Ishikawa (cell line): Measurements from ENCODE around the gene COTL1.

Experiments
- CEBPB ChIP-seq: IDR thresholded peaks from 2 replicates; pipeline ENCODE4 v1.6.1; 2012
- CREB1 ChIP-seq: IDR thresholded peaks from 2 replicates; pipeline ENCODE4 v1.6.1; 2012; ENCODE audit warnings: low read depth
- EGR1 ChIP-seq: IDR thresholded peaks from 2 replicates; pipeline ENCODE4 v1.6.1; 2012
- EP300 ChIP-seq: IDR thresholded peaks from 2 replicates; pipeline ENCODE4 v1.6.1; 2012; ENCODE audit warnings: borderline replicate concordance
- FOXM1 ChIP-seq: IDR thresholded peaks from 2 replicates; pipeline ENCODE4 v1.6.1; 2012; ENCODE audit warnings: low read depth, borderline replicate concordance
- NFIC ChIP-seq: IDR thresholded peaks from 2 replicates; pipeline ENCODE4 v1.6.1; 2012
- RAD21 ChIP-seq: IDR thresholded peaks from 2 replicates; pipeline ENCODE4 v1.6.1; 2012; ENCODE audit warnings: low read depth
- TAF1 ChIP-seq: IDR thresholded peaks from 2 replicates; pipeline ENCODE4 v1.6.1; 2012; ENCODE audit warnings: low read depth, mild to moderate bottlenecking
- TCF12 ChIP-seq: IDR thresholded peaks from 2 replicates; pipeline ENCODE4 v1.6.1; 2012; ENCODE audit warnings: low read depth
- TEAD4 ChIP-seq: IDR thresholded peaks from 2 replicates; pipeline ENCODE4 v1.6.1; 2012
- YY1 ChIP-seq: IDR thresholded peaks from 2 replicates; pipeline ENCODE4 v1.6.1; 2012; ENCODE audit warnings: low read depth
- ZBTB7A ChIP-seq: IDR thresholded peaks from 2 replicates; pipeline ENCODE4 v1.6.1; 2012; ENCODE audit warnings: low read depth
- TF ChIP-seq, protein P1 (sequence below): IDR thresholded peaks from 2 replicates; pipeline ENCODE4 v1.6.1; 2012
- TF ChIP-seq, protein P2 (sequence below): IDR thresholded peaks from 2 replicates; pipeline ENCODE4 v1.6.1; 2012; ENCODE audit warnings: low read depth, mild to moderate bottlenecking
- TF ChIP-seq, protein P3 (sequence below): IDR thresholded peaks from 2 replicates; pipeline ENCODE4 v1.6.1; 2012

COTL1 gene

DNA sequence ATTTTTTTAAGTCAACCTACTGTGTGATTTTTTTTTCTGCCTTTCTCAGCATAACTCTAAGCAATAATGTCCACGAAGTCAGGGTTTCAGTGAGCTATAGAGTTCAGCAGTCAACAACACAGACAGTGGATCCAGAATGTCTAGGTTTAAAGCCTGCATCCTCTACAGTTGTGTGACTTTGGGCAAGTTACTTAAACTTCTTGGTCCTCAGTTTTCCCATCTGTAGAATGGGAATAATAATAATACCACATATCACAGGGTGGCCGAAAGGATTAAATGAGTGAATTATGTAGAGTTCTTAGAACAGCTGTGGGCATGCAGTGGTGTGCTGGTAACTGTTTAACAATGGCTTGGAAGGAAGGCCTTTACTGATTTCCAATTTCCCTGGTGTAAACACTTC lies 74.6 kb downstream of the COTL1 start:
- TF ChIP-seq NFIC (no peak), TEAD4 (no peak), FOXM1 (no peak), CREB1 (no peak), EGR1 (no peak), YY1 (no peak), TCF12 (no peak), ZBTB7A (no peak), CEBPB (no peak)
- TF ChIP-seq, protein P1, sequence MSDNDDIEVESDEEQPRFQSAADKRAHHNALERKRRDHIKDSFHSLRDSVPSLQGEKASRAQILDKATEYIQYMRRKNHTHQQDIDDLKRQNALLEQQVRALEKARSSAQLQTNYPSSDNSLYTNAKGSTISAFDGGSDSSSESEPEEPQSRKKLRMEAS = no peak
- TF ChIP-seq, protein P2, sequence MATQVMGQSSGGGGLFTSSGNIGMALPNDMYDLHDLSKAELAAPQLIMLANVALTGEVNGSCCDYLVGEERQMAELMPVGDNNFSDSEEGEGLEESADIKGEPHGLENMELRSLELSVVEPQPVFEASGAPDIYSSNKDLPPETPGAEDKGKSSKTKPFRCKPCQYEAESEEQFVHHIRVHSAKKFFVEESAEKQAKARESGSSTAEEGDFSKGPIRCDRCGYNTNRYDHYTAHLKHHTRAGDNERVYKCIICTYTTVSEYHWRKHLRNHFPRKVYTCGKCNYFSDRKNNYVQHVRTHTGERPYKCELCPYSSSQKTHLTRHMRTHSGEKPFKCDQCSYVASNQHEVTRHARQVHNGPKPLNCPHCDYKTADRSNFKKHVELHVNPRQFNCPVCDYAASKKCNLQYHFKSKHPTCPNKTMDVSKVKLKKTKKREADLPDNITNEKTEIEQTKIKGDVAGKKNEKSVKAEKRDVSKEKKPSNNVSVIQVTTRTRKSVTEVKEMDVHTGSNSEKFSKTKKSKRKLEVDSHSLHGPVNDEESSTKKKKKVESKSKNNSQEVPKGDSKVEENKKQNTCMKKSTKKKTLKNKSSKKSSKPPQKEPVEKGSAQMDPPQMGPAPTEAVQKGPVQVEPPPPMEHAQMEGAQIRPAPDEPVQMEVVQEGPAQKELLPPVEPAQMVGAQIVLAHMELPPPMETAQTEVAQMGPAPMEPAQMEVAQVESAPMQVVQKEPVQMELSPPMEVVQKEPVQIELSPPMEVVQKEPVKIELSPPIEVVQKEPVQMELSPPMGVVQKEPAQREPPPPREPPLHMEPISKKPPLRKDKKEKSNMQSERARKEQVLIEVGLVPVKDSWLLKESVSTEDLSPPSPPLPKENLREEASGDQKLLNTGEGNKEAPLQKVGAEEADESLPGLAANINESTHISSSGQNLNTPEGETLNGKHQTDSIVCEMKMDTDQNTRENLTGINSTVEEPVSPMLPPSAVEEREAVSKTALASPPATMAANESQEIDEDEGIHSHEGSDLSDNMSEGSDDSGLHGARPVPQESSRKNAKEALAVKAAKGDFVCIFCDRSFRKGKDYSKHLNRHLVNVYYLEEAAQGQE = no peak

DNA sequence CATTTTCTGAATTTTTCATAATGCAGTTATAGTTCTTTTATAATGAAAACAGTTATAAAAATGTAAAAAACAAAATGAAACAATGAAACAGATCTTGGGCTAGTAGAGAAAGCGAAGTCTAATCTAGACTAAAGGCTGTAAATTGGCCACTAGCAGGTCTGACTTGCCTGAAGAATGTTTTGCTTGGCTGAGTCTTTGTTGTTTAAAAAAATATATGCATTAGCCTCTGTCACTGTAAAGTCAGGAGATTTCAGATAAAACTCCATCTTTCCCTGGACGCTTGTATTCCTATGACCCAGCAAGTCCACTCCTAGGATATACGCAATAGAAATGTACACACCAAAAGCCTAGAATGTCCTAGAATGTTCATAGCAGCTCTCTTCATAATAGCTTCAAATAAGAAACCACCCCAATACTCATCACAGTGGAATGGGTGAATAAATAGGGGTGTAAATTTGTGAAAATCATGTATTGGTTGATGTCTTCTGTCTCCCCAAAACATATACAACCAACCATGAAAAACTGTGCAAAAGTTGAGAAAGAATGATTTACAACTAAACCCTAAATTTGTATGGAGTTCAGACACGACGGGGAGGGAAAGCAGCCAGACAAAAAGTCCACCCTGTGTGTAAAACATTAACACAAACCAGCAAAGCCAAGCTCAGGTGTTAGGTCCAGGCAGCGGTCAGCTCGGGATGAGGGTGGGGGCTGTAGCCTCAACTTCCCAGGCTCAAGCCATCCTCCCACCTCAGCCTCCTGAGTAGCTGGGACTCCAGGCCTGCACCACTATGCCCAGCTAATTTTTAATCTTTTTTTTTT lies 75.7 kb downstream of the COTL1 start:
- no peak for TF ChIP-seq ZBTB7A
- TF ChIP-seq, protein P1 = no peak
- no peak for TF ChIP-seq FOXM1
- no peak for TF ChIP-seq YY1
- TF ChIP-seq, protein P2 = no peak
- no peak for TF ChIP-seq EGR1
- no peak for TF ChIP-seq RAD21
- TF ChIP-seq, protein P3, sequence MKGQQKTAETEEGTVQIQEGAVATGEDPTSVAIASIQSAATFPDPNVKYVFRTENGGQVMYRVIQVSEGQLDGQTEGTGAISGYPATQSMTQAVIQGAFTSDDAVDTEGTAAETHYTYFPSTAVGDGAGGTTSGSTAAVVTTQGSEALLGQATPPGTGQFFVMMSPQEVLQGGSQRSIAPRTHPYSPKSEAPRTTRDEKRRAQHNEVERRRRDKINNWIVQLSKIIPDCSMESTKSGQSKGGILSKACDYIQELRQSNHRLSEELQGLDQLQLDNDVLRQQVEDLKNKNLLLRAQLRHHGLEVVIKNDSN = no peak

DNA sequence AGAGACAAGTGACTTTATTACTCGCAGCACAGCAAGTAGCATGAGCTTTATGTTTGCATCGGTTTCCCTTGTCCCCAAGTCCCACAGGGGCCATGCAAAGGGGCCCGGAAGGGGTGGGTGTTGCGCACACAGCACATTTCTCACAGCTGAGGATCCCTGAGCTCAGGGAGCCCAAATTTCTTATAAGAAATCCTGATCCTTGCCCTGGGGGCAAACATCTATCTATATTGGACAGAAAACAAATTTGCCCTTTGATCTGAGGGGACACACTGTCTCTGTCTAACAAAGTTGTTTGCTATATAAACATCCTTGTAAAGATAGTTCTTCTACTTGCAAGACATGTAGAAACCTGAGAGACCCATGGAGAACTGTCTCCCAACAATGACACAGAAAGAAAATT lies 77.7 kb downstream of the COTL1 start:
- TF ChIP-seq ZBTB7A (no peak), EGR1 (no peak), TCF12 (no peak), NFIC (no peak), EP300 (no peak), TEAD4 (no peak), CEBPB (no peak), RAD21 (no peak), FOXM1 (no peak), TAF1 (no peak), YY1 (no peak), CREB1 (no peak)
- TF ChIP-seq, protein P2 = no peak
- TF ChIP-seq, protein P1 = no peak
- TF ChIP-seq, protein P3 = no peak

DNA sequence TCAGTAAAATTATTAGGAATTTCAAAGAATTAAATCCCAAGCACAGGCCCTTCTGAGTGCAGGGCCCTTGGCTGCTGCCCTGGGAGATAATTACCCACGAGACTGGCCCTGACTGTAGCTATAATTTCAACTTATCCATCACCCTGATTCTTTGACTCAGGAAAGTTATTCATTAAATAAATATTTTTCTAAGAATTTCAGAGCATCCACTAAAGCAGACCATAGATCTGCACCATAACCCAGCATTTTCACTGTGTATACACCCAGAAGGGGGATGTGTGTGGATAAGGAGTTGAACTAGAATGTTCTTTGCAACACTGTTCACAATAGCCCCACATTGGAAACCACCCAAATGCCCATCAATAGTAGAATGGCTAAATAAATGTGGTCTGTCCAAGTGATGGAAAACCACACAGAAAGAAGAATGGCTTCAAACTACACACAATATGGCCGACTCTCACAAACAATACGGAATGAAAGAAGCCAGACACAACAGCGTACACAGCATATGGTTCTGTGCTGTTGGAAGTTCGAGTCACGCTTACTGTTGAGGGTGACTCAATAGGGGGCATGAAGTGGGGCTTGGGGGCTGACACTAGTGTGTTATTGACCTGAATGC lies 79.5 kb downstream of the COTL1 start:
- TF ChIP-seq, protein P2 = no peak
- TF ChIP-seq, protein P3 = no peak
- TF ChIP-seq EP300 (no peak), RAD21 (no peak), TAF1 (no peak), CEBPB (no peak)
- TF ChIP-seq, protein P1 = no peak
